Esophagus (tissue), 2 donors: ENCODE results near the gene MED12. TPM values are rescaled to one million over a fixed set of nuclear protein-coding genes. Genes with fewer than 3 reads are reported as not detected.

ENCODE experiments used
- H3K27ac ChIP-seq, 2 donors: one replicate each; pipeline ENCODE4 v1.5.1; 2013; ENCODE audit warnings: low read depth in 2 of 2, mild to moderate bottlenecking in 2 of 2, inconsistent platforms in 1 of 2, low read length in 1 of 2, moderate library complexity in 1 of 2
- H3K27me3 ChIP-seq, 2 donors: one replicate each; pipeline ENCODE4 v1.6.1; 2013; ENCODE audit warnings: low read length in 2 of 2, control low read depth in 1 of 2, mild to moderate bottlenecking in 1 of 2; ENCODE audit not compliant: insufficient read depth in 2 of 2, control insufficient read depth in 1 of 2
- H3K36me3 ChIP-seq, 2 donors: one replicate each; pipeline ENCODE4 v1.6.1; 2013; ENCODE audit warnings: low read length in 1 of 2; ENCODE audit not compliant: control insufficient read depth in 2 of 2, insufficient read depth in 2 of 2
- H3K4me1 ChIP-seq, 2 donors: one replicate each; pipeline ENCODE4 v1.6.1; 2013; ENCODE audit warnings: low read length in 1 of 2; ENCODE audit not compliant: control insufficient read depth in 2 of 2, insufficient read depth in 2 of 2
- H3K4me3 ChIP-seq, 2 donors: one replicate each; pipeline ENCODE4 v1.5.1; 2013; ENCODE audit warnings: low read length in 2 of 2, mild to moderate bottlenecking in 2 of 2, low read depth in 1 of 2, moderate library complexity in 1 of 2
- H3K9me3 ChIP-seq, 2 donors: one replicate each; pipeline ENCODE4 v1.6.1; 2013; ENCODE audit warnings: mild to moderate bottlenecking in 2 of 2, low read depth in 1 of 2, low read length in 1 of 2, moderate library complexity in 1 of 2; ENCODE audit not compliant: control insufficient read depth in 2 of 2, insufficient read depth in 1 of 2
- WGBS, 2 donors: extraction: QIAGEN DNeasy Blood & Tissue Kit; methylation state at CpG; one replicate each; pipeline ENCODE4 v1.1.7; 2013; 5-methylcytosine and 5-hydroxymethylcytosine counted together
- polyA plus RNA-seq, 2 donors: library from polyadenylated mRNA; stranded (reverse); fragments of 200-250 nt; gene quantifications; one replicate each; pipeline ENCODE4 v1.2.3, GENCODE V29; 2013
- donor health status: healthy with polysubstance abuse.
- donor health status: Bipolar disorder and iron deficiency.

The MED12 gene
- polyA plus RNA-seq, 2 donors, result 9.5 to 14.0 TPM

GRCh38 chrX:71154641-71155040 is 36.2 kb downstream of the MED12 start:
- H3K36me3 ChIP-seq, result no peaks in the 10 kb centered on the region
- no peaks in the 10 kb centered on the region for H3K27me3 ChIP-seq
- no peak overlapping the region for H3K4me3 ChIP-seq
- no peaks in the 10 kb centered on the region for H3K9me3 ChIP-seq
- WGBS, 2 donors, result 60 to 75% methylated on average over 3 of the region's 3 CpGs
- no peak overlapping the region for H3K27ac ChIP-seq
- H3K4me1 ChIP-seq, result no peaks in the 10 kb centered on the region

GRCh38 chrX:71158603-71159002 is 40.2 kb downstream of the MED12 start:
- H3K36me3 ChIP-seq, result no peaks in the 10 kb centered on the region
- no peaks in the 10 kb centered on the region for H3K27me3 ChIP-seq
- no peaks in the 10 kb centered on the region for H3K4me1 ChIP-seq
- H3K4me3 ChIP-seq, result no peak overlapping the region
- no peaks in the 10 kb centered on the region for H3K9me3 ChIP-seq
- WGBS, 2 donors, result 86 to 95% methylated on average over 6 of the region's 6 CpGs
- H3K27ac ChIP-seq, result no peak overlapping the region

- whole genome bisulfite sequencing, 2 donors, result 71 to 83% methylated on average over 5 of the region's 5 CpGs
- Histone ChIP-seq H3K27me3 (no peaks in the 10 kb centered on the region), H3K9me3 (no peaks in the 10 kb centered on the region), H3K36me3 (no peaks in the 10 kb centered on the region), H3K4me1 (no peaks in the 10 kb centered on the region), H3K4me3 (no peak overlapping the region), H3K27ac (no peak overlapping the region)
Observed at GRCh38 chrX:71159335-71159734, 40.9 kb downstream of the MED12 start.

GRCh38 chrX:71160475-71160874 is 42.1 kb downstream of the MED12 start:
- WGBS, 2 donors, result 58 to 70% methylated on average over 3 of the region's 3 CpGs
- H3K9me3 ChIP-seq, result no peaks in the 10 kb centered on the region
- H3K4me3 ChIP-seq, result no peak overlapping the region
- H3K27me3 ChIP-seq, result no peaks in the 10 kb centered on the region
- no peaks in the 10 kb centered on the region for H3K4me1 ChIP-seq
- H3K27ac ChIP-seq, result no peak overlapping the region
- H3K36me3 ChIP-seq, result no peaks in the 10 kb centered on the region

- no peaks in the 10 kb centered on the region for H3K9me3 ChIP-seq
- H3K4me1 ChIP-seq, result no peaks in the 10 kb centered on the region
- H3K4me3 ChIP-seq, result no peak overlapping the region
- H3K36me3 ChIP-seq, result no peaks in the 10 kb centered on the region
- no peaks in the 10 kb centered on the region for H3K27me3 ChIP-seq
- 89 to 90% methylated on average over 4 of the region's 4 CpGs for WGBS, 2 donors
- no peak overlapping the region for H3K27ac ChIP-seq
Observed at GRCh38 chrX:71162981-71163380, 44.6 kb downstream of the MED12 start.

- H3K27me3 ChIP-seq, result no peaks in the 10 kb centered on the region
- WGBS, 2 donors, result 64 to 76% methylated on average over 12 of the region's 12 CpGs
Observed at GRCh38 chrX:71164071-71164470, 45.7 kb downstream of the MED12 start.

GRCh38 chrX:71166461-71166860 is 48.1 kb downstream of the MED12 start:
- no peaks in the 10 kb centered on the region for H3K9me3 ChIP-seq
- 80 to 85% methylated on average over 6 of the region's 6 CpGs for WGBS, 2 donors
- H3K4me3 ChIP-seq, result no peak overlapping the region
- no peaks in the 10 kb centered on the region for H3K27me3 ChIP-seq
- no peak overlapping the region for H3K27ac ChIP-seq
- H3K4me1 ChIP-seq, result no peaks in the 10 kb centered on the region
- H3K36me3 ChIP-seq, result no peaks in the 10 kb centered on the region

More at GRCh38 chrX:71164071-71164470, 45.7 kb downstream of the MED12 start:
- H3K4me1 ChIP-seq, result no peaks in the 10 kb centered on the region
- H3K36me3 ChIP-seq, result no peaks in the 10 kb centered on the region
- no peaks in the 10 kb centered on the region for H3K9me3 ChIP-seq
- no peak overlapping the region for H3K4me3 ChIP-seq
- H3K27ac ChIP-seq, result no peak overlapping the region

- Histone ChIP-seq H3K27me3 (no peaks in the 10 kb centered on the region), H3K27ac (no peak overlapping the region), H3K4me1 (no peaks in the 10 kb centered on the region), H3K9me3 (no peaks in the 10 kb centered on the region), H3K36me3 (no peaks in the 10 kb centered on the region), H3K4me3 (no peak overlapping the region)
- WGBS, 2 donors, result 88 to 92% methylated on average over 17 of the region's 17 CpGs
Observed at GRCh38 chrX:71167031-71167781, 48.8 kb downstream of the MED12 start.

- Histone ChIP-seq H3K9me3 (no peaks in the 10 kb centered on the region), H3K4me3 (no peak overlapping the region), H3K4me1 (no peaks in the 10 kb centered on the region), H3K27ac (no peak overlapping the region), H3K27me3 (peaks cover 0 to 2% of the 10 kb centered on the region in 2 donors), H3K36me3 (no peaks in the 10 kb centered on the region)
- 92 to 97% methylated on average over 8 of the region's 8 CpGs for WGBS, 2 donors
Observed at GRCh38 chrX:71168134-71168533, 49.7 kb downstream of the MED12 start.

- 91% methylated on average over 21 to 22 of the region's 22 CpGs for WGBS, 2 donors
- Histone ChIP-seq H3K27me3 (peaks cover 0 to 3% of the 10 kb centered on the region in 2 donors), H3K36me3 (no peaks in the 10 kb centered on the region), H3K9me3 (no peaks in the 10 kb centered on the region), H3K4me1 (no peaks in the 10 kb centered on the region), H3K27ac (no peak overlapping the region), H3K4me3 (no peak overlapping the region)
Observed at GRCh38 chrX:71169586-71169985, 51.2 kb downstream of the MED12 start.
